Urothelium cell line (cell line): ENCODE data around the gene CP.

Source experiments
- DNase-seq: peaks from one replicate; pipeline ENCODE4 v3.0.0; 2011; ENCODE audit warnings: low spot score, mixed read lengths
- FAIRE-seq: peaks from 2 replicates; lab custom pipeline; 2011; peaks lifted over from hg19 to GRCh38; lab: Jason Lieb, UNC

Gene CP

DNA sequence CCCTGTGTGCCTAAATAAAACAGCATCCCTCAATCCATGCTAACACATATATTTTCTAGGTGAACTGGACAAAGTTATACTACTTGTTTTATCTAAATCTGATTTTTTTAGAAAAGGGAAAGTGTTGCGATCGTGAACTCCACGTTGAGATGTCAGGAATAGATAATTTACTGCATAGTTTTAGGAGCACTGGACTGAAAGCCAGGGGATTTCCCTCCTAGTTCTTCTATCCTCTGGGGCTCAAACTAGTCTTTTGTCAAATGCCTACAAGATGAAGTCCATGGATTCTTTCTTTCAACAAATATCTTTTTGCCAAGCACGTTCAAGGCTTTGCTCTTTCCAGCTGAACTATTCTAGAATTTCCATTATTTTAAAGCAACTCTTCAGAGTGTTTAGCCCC is 92.8 kb downstream of the CP start:
- FAIRE-seq: no peak
- no peak for DNase-seq

DNA sequence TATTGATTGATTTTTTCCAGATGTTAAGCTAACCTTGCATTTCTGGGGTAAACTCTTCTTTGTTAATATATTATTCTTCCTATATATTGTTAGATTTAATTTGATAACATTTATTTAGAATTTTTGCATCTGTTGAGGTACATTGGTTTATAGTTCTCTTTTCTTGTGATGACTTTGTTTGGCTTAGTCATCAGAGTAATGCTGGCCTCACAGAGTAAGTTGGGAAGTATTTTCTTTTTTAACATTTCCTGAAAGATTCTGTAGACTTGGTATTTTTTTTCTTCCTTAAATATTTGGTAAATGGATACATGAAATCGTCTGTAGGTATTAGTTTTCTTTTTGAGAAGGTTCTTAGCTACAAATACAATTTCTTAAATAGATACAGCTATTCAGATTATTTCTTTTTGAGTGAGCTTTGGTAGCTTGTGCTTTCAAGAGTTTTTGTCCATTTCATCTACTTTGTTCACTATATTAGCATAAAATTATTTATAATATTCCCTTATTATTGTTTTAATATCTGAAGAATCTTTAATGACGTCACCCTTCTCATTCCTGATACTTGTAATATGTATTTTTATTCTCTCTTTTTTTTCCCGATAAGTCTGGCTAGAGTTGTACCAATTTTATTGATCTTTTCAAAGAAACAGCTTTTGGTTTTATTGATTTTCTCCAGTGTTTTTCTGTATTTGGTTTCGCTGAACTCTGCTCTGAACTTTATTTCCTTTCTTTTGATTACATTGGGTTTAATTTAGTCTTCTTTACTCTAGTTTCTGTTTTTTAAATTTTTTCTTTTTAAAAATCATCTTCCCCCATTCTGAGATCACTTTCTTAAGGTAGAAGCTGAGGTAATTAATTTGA is 98.7 kb downstream of the CP start:
- no peak for DNase-seq
- no peak for FAIRE-seq
